ENCODE results near the gene CRABP2.

The CRABP2 gene

DNA sequence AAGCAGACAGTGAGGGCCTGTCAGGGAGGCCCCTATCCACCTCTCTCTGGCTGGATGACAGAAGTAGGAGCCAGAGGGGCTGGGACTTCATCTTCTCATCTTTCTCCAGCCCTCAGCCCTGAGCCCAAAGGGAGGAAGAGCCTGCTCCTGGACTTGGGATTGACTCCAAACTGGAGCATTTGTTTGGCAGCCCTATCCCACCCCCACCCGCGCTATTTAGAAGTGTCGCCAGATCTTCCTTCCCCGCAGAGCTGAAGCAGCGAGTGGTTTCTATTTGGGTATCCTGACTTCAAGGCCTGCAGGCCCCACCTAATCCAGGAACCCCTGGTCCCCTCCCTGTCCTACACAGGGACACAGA, 37.8 kb downstream of the CRABP2 start:
- DNase-seq, result no peak

DNA sequence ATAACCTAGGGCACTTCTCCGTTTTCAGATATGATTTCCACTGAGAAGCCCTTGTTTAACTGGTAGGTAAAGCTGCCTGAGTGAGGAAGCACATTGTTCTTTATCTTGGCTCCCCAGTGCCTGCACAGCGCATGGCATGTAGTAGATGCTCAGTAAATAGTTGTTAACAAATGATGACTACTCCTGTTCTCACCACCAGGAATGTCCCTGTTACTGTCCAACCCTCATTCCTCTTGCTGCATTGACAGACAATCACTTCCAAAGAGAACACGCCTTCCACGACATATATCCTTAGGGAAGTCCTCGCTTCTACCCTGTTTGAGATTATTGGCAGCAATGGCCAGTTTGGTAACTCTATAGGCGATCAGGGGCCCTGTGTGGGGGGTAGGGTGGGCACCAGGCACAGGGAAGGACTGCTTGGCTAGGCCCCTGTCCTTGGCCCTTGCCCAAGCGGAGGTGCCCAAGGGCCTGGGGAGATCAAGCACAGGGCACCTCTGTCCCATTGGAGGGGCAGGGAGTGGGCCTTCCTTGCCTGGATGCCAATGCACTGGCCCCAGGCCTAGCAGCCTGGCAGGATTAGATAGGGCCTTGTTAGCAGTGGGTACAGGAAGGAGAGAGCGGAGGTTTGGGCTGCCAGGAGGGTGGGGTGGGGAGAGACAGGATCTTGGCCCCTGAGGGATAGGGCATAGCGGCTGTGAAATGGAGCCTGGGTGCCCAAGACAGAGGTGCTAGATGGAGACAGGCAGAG, 38.3 kb downstream of the CRABP2 start:
- no peak for DNase-seq

DNA sequence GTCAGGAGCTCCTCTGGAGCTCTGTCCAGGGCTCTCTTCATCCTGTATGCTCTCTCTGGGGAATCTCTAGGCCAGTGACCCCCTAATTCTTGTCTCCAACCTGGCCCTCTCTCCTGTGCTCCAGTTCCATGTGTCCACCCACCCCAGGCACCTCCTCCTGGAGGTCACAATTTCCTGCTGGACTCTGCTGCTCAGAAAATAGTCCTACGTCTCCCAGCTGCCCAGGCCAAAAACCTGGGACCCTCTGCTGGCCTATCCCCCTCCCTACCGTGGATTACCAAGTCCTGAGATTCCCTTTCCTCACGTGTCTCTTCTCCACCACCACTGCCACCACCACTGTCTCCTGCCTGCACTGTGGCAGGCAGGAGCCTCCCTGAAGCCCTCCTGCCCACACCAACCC, 39.8 kb downstream of the CRABP2 start:
- no peak for DNase-seq

DNA sequence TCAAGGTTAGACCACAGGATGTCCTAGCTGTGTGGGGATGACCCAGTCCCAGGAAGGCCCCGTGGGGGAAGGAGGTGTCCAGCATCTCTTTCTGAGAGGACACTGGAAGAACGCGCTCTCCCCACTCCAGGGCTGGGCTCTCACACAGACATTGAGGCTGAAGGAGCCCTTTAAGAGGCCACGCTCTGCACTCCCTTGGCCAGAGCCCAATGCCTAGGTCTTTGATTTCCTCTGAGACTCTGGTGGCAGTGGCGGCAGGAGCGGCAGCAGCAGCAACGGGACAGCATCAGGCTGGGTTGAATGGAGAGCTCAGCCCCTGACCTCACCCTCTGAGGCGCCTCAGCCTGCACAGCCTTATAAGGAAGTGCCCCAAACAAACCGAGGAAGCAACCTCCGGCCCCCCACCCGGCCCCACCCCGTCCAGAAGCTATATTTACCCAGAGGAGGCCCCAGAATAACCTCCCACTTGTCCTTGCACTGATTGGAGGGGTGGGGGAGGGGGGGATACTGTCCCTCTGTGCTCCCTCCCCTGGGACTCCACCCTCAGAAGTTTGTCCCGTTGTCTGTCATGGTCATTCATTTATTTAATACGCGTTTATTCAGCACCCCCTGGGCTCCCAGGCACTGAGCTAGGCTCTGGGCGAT, 40.5 kb downstream of the CRABP2 start:
- DNase-seq, result peak; percentile 47

DNA sequence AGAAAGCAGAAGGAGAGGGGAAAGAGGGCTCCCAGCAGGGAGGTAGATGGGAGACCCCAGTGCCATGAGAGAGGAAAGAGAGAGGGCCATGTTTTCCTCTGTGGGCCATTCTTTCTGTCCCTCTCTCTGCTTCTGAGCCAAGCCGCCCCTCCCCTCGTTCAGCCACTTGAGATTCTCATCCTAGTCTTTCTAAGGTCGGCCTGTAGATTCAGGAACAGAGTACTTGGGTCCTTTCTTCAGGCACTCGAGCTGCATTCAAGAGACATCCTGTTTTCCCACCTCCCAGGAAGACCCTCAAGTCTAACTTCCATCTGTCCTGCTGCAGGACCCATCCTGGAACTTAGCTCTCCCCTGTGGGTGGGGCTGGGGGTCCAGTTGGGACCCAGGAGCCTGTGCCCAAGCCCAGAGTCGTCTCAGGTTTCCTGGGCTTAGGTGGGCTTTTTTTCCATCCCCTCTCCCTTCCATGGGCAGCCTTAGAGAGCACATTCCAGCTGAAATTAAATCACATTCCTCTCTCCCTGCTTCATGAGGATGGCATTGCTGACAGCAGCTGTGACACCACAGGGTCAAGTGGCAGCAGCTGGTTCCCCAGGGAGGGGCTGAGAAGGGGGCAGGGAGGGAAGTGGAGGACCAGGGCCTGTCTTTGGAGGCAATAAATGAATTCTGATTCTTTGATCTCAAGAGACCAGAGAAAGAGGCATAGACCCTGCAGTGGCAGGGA, 41.2 kb downstream of the CRABP2 start:
- DNase-seq, result peak; percentile 76

DNA sequence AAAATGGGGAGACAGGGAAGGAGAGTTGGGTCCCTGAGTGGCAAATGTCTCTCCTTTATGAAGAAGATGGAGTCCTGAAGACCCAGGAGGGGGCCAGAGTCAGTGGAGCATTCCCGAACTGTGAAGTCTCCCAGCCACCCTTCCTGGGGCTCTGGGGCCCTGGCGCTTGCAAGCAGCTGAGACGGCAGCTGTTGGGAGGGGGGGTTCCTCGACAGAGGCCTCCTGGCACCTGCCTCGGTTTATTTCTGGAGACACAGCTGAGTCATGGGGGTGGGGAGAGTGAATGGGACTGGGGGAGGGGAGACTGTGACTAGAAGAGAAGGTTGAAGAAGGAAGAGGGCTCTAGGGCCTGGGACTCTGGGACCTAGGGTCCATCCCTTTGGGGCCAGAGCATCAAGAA, 42.2 kb downstream of the CRABP2 start:
- DNase-seq, result peak; percentile 31

DNA sequence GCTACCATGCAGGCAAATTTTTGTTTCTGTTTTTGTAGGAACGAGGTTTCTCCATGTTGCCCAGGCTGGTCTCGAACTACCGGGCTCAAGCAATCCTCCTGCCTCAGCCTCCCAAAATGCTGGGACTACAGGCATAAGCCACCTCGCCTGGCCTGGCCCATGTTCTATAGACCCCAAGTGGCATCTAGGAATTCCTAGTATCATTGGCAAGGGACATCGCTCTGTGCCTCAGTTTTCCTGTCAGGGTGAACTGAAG, 42.7 kb downstream of the CRABP2 start:
- DNase-seq, result no peak

DNA sequence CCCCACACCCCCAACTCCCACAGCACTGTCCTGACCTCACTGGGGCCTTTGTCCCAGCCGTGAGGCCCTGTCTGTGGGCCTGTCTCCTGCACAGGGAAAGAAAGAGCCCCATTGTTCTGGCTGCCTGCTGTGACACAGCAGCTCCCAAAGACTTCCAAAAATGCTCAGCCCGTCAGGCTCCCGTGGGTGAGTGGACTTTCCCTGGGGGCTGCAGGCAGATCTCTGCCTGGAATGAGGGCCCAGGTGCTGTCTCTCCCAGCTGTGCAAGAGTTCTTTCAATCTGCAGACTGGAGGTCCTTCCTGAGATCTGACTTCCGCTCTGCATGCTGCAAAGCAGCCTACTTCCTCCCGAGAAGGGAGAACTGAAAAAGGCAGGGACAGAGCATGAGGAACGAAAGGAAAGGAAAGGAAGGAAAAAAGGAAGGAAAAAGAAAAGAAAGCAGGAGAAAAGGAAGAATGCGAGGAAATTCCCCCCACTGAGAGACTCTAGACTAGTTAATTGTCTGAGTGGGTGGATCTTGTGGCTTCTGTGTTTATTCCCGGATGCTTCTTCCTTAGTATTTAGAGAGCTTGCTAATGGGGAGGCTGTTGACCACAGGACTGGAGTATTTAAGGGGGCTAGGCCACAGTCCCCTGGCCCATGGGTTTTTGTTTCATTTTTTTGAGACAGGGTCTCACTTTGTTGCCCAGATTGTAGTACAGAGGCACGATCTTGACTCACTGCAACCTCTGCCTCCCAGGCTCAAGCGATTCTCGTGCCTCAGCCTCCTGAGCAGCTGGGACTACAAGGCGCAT, 43.2 kb downstream of the CRABP2 start:
- DNase-seq, result peak; percentile 35

DNA sequence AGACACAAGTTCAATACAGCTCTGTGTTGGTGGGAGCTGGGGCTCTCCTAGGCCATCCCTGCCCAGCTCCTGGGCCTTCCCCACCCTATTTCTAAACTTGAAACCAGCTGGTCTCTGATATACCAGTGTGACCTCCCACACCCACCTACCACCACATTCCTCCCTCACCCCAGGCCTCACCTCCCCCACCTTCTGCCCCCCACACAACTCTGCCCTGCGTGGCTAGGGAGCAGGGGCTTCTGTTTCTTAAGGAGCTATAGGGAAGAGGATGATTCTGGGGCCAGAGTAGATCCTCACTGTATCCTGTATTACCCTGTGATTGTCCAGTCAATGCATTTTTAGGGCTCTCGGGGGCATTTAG, 44.7 kb downstream of the CRABP2 start:
- no peak for DNase-seq

DNA sequence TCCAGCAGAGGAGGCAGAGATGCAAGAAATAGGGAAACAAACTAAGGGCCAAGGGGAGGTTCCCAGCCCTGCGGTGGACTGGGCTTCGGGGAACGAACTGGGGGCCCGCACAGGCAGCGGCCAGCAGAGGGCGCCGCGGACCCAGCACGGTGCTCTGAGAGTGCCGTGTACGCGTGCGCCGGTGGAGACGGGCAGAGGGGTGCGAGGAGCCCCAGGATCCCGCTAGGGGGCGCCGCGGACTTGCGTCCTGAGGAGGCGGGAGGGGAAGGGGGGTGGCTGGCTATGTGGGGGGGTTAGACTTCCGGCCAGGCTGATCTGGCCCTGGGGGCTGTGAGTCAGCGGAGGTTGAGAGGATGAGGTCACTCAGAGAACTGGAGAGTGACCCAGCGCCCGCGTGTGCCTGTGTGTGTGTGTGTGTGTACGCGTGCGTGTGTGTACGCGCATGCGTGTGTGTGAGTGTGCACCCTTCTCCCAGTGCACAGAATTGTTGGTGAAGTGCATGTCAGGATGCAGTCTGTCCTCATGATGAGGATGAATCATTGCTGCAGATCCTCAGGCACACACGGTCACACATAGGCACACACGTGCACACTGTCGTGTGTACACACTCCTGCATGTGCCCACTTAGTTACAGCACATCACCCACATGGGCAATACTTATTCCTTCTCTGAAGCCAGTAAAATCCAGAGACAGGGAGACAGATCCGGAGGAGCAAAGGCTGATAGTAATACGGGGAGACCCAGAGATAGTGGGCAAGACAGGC, 45.2 kb downstream of the CRABP2 start:
- DNase-seq, result peak; percentile 99

DNA sequence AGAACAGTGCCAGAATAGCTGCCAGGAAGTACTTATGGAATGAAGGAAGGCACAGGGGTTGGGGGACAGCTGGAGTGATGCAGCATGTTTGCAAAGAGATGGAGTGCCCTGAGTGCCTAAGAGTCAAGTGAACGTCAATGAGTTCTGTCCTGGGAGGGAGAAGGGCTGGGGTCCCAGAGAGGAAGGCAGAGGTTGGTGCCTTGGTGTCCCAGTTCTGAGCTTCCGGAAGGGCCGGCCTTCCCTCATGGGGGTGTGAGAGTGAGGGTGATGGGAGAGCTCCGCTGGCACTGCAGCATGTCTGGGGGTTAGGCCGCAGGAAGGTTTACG, 45.8 kb downstream of the CRABP2 start:
- no peak for DNase-seq

DNA sequence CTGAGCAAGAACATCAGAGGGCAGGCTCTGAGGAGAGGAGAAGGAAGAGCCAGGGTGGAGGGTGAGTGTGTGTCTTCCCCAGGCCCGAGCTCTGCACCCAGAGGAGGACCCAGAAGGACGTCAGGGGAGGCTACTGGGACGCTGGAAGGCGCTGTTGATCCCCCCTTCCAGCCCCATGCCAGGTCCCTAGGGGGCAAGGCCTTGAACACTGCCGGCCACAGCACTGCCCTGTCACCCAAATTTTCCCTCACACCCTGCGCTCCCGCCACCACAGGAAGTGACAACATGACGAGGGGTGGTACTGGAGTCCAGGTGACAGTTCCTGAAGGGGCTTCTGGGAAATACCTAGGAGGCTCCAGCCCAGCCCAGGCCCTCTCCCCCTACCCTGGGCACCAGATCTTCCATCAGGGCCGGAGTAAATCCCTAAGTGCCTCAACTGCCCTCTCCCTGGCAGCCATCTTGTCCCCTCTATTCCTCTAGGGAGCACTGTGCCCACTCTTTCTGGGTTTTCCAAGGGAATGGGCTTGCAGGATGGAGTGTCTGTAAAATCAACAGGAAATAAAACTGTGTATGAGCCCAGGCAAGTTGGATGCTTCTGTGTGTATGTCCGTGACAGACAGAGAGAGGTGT, 46.3 kb downstream of the CRABP2 start:
- no peak for DNase-seq

DNA sequence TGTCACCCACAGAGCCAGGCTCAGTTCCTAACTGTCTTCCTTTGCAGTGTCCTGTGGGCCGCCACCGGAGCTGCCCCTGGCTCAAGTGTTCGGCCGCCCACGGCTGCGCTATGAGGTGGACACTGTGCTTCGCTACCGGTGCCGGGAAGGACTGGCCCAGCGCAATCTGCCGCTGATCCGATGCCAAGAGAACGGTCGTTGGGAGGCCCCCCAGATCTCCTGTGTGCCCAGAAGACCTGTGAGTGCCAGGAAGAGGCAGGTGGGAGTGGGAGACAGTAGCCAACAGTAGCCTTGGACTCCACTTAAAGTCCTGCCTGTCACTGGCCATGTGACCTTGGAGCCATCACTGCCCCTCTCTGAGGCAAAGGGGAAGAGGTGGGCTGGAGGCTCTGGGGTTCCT, 46.9 kb downstream of the CRABP2 start:
- DNase-seq, result no peak

DNA sequence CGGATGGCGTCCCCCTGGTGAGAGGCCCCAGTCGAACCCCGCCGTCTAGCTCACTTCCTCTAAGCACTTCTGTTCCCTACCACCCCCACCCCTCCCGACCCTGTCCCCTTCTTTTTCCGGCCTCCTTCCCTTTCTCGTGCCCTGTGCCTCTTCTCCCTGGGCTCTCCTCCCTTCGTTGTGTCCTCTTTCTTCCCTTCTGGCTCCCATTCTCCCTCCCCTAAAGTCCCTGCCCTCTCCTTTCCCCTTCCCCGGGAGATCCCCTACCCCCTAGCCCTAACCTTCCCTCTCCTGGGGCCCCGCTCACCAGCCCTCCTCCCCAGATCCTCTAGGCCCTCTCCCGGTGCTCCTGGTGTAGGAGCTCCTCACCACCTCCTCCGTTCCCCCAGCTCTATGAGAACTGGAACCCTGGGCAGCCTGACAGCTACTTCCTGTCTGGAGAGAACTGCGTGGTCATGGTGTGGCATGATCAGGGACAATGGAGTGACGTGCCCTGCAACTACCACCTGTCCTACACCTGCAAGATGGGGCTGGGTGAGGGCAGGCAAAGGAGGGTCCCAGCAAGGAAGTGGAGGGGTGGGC, 47.6 kb downstream of the CRABP2 start:
- DNase-seq, result no peak

DNA sequence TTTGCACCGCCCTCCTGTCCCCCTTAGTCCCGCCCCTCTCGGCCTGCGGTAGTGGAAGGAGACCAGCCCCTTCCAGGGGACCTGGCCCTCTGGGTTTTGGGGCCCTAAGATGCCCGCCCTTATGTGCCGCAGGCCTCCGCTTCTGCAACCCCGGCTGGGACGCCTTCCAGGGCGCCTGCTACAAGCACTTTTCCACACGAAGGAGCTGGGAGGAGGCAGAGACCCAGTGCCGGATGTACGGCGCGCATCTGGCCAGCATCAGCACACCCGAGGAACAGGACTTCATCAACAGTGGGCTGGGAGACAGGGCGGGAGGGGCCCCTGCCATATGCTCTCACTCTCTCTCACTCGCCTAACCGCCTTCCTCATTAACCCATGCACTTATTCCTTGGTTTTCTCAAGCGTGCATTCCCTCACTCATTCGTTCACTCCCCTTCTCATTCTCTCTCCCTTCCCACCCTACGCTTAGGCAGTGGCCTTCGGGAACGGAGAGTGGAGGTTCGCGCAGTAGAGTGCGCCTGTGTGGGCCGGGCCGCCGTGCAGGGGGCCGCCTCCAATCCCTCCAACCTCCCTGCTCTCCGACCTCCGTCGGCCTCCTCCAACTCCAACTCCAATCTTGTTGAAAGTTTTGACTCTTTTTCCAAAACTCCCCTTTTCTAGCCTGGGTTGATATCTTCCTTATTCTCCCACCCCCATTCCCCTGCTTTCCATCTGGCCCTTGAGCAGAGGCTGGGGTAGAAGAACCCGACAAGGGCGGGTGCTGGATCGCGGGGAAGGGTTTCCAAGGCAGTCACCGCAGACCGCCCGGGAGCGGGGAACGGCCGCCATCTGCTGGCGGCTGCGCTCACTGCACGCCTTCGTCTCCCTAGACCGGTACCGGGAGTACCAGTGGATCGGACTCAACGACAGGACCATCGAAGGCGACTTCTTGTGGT, 48.3 kb downstream of the CRABP2 start:
- peak; percentile 67 for DNase-seq

DNA sequence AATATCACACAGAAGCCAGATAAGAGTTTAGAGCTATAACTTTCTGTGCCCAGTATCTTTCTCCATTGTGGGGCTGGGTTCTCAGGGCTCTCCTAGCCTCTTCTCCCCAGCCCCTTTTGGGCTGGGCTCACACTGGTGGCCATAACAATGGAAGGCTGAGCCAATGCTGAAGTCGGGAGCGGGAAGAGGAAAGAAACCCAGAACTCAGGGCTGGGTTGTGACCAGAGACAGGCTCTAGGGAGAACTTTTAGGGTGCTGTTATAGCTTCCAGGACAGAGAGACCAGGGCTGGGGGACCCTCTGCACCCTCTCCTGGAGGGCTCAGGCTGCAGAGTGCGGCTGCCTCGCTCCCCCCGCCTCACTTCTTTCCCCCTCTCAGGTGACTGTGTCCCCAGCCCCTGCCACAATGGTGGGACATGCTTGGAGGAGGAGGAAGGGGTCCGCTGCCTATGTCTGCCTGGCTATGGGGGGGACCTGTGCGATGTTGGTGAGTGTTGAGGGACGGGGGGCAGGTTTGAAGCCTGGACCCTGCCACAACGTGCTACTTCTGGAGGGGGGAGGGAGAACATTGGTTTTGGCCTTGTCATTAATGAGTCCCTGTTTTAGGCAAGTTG, 49.4 kb downstream of the CRABP2 start:
- no peak for DNase-seq

DNA sequence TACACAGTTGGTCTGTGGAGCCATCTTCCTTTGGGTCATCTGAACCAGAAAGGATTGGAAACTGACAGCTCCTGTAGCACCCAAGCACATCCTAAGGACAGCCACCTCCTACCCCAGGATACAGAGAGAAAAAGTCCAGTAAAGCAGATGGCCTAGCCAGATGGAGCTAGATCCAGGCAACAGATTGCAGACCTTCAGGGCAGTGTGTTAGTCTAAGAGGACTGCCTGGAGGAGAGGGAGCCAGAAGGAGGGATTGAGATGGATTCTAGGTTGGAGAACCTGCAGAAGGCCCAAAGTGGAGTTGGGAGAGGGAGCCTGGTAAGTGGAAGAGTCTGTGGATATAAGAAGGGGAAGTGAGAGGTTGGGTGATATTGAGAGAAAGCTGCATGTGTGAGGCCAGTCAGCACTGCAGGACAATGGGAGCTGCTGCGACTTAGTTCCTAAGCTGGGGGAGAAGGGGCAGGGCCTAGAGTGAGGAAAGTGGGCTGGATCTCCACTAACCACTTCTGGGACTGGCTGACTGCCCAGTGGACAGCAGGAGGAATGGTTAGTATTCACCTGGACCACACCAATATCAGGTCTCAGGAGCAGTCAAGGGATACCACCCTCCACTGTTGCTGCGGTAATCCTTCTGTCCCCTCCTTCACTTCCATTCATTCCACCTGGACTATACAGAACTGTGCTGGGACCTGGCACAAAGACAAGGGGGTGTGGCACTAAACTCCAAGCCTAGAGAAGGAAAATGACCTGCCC, 50.1 kb downstream of the CRABP2 start:
- no peak for DNase-seq

DNA sequence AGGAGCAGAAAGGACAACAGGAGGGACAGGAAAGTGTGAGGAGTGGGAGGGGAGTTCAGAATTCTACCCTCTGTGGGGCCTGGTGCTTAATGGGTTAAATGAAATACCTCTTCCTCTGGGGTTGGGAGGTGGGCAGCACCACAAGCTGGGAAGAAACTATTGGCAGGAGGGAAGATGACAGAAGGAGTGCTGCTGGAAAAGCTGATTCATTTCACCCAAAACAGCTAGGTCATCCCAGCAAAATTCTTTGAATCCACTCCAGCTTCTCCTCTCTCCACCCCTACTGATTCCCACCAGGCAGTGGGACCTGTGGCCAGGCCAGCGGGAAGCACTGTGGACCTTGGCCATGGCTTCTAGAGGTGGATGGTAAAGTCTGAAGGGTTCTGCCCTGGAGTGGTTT, 50.7 kb downstream of the CRABP2 start:
- DNase-seq, result peak; percentile 54

DNA sequence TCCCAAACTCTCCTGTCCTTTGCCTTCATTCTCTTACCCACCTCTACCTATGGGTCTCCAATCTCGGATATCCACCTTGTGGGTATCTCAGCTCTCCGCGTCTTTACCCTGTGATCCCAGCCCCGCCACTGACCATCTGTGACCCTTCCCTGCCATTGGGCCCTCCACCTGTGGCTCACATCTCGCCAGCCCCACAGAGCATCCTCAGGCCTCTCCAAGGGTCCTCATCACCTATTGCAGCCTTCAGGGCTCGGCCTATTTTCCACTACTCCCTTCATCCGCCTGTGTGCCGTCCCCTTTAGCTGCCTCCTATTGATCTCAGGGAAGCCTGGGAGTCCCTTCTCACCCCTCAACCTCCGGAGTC, 52.4 kb downstream of the CRABP2 start:
- DNase-seq, result no peak
